ENCODE data around the gene RSPH6A. TPM values are rescaled to one million over a fixed set of nuclear protein-coding genes. Genes with fewer than 3 reads are reported as not detected.

The RSPH6A gene
- polyA plus RNA-seq, 3 donors = 0.03 TPM; not detected in 2

- 58 to 94% (median 84%) methylated on average over 38 to 46 of the region's 46 CpGs for WGBS, 3 donors
- no peak overlapping the region for H3K27ac ChIP-seq (ENCODE audit: low read depth, low read length)
Measured at GRCh38 chr19:45771311-45771933, 43.7 kb downstream of the RSPH6A start.

GRCh38 chr19:45770192-45771101 lies 44.7 kb downstream of the RSPH6A start:
- H3K27ac ChIP-seq (ENCODE audit: low read depth, low read length) = no peak overlapping the region
- 2 to 4% (median 2%) methylated on average over 75 to 79 of the region's 79 CpGs for WGBS, 3 donors

GRCh38 chr19:45769821-45770191 lies 45.3 kb downstream of the RSPH6A start:
- no peak overlapping the region for H3K27ac ChIP-seq (ENCODE audit: low read depth, low read length)
- 0 to 1% (median 1%) methylated on average over 19 to 28 of the region's 28 CpGs for WGBS, 3 donors

GRCh38 chr19:45768984-45769782 lies 45.9 kb downstream of the RSPH6A start, which contains the start of gene SIX5:
SIX5 (minus strand) TSS chr19:45769252; CDS start chr19:45768844, 408 bp downstream.
- 0 to 1% (median 0%) methylated on average over 62 to 70 of the region's 70 CpGs for WGBS, 3 donors
- H3K27ac ChIP-seq (ENCODE audit: low read depth, low read length) = peak within 1 kb of the TSS; percentile 31

- 0% methylated on average over 6 to 28 of the region's 33 CpGs for WGBS, 3 donors
- peak overlapping the region; percentile 31 for H3K27ac ChIP-seq (ENCODE audit: low read depth, low read length)
Measured at GRCh38 chr19:45768655-45768983, 46.5 kb downstream of the RSPH6A start.

GRCh38 chr19:45767881-45768654 lies 47.0 kb downstream of the RSPH6A start:
- peak overlapping the region; percentile 31 for H3K27ac ChIP-seq (ENCODE audit: low read depth, low read length)
- WGBS, 3 donors = 0 to 2% (median 1%) methylated on average over 67 to 102 of the region's 102 CpGs

GRCh38 chr19:45767410-45767880 lies 47.7 kb downstream of the RSPH6A start:
- peak overlapping the region; percentile 73 for H3K27ac ChIP-seq (ENCODE audit: low read depth, low read length)
- WGBS, 3 donors = 5 to 29% (median 20%) methylated on average over 23 to 31 of the region's 31 CpGs

- WGBS, 3 donors = 11 to 41% (median 21%) methylated on average over 24 of the region's 24 CpGs
- H3K27ac ChIP-seq (ENCODE audit: low read depth, low read length) = peak overlapping the region; percentile 73
Measured at GRCh38 chr19:45766869-45767346, 48.2 kb downstream of the RSPH6A start.

GRCh38 chr19:45766296-45766868 lies 48.7 kb downstream of the RSPH6A start:
- WGBS, 3 donors = 42 to 74% (median 61%) methylated on average over 13 to 17 of the region's 17 CpGs
- H3K27ac ChIP-seq (ENCODE audit: low read depth, low read length) = peak overlapping the region; percentile 73

- H3K27ac ChIP-seq (ENCODE audit: low read depth, low read length) = no peak overlapping the region
- WGBS, 3 donors = 50 to 82% (median 76%) methylated on average over 22 to 23 of the region's 23 CpGs
Measured at GRCh38 chr19:45765702-45766295, 49.3 kb downstream of the RSPH6A start.

GRCh38 chr19:45764945-45765701 lies 50.0 kb downstream of the RSPH6A start:
- no peak overlapping the region for H3K27ac ChIP-seq (ENCODE audit: low read depth, low read length)
- WGBS, 3 donors = 41 to 72% (median 62%) methylated on average over 21 of the region's 21 CpGs

- H3K27ac ChIP-seq (ENCODE audit: low read depth, low read length) = no peak overlapping the region
- 61 to 78% (median 66%) methylated on average over 6 of the region's 6 CpGs for WGBS, 3 donors
Measured at GRCh38 chr19:45764475-45764874, 50.6 kb downstream of the RSPH6A start.

GRCh38 chr19:45763691-45764294 lies 51.3 kb downstream of the RSPH6A start:
- H3K27ac ChIP-seq (ENCODE audit: low read depth, low read length) = no peak overlapping the region
- WGBS, 3 donors = 44 to 60% (median 53%) methylated on average over 27 of the region's 27 CpGs

GRCh38 chr19:45762870-45763631 lies 52.1 kb downstream of the RSPH6A start:
- H3K27ac ChIP-seq (ENCODE audit: low read depth, low read length) = no peak overlapping the region
- WGBS, 3 donors = 85 to 91% (median 90%) methylated on average over 14 to 15 of the region's 15 CpGs

GRCh38 chr19:45761714-45762113 lies 53.4 kb downstream of the RSPH6A start:
- WGBS, 3 donors = 83 to 94% (median 87%) methylated on average over 16 to 17 of the region's 17 CpGs
- H3K27ac ChIP-seq (ENCODE audit: low read depth, low read length) = no peak overlapping the region
